ENCODE measurements around the gene RBM33. TPM values are rescaled to one million over a fixed set of nuclear protein-coding genes. Genes with fewer than 3 reads are reported as not detected.

Gene RBM33
- total and polyA plus RNA-seq, 8 donors, result 7.5 to 182 (median 60.5) TPM

DNA sequence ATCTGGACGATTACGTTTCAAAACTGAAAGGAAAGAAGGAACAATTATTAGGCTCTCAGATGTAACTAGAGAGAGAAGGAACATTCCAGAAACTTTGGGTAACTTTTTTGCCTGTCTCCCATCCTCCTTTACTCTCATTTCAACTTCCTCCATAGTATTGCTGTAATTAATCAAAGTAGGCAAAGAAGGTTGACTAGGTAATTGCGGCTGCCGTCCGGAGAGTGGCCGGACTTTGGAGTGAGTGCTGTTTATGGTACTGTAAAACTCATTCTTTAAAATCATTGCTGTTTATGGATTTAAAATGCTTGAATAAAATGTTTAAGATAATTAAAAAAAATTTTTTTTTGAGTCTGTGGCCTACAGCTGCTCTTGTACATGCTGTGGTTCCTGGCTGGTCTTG is 56.4 kb downstream of the RBM33 start:
- Histone ChIP-seq H3K4me3 (no peak overlapping the region), H3K27me3 (no peaks in the 10 kb centered on the region), H3K27ac (no peak overlapping the region), H3K9me3 (no peaks in the 10 kb centered on the region), H3K36me3 (peaks cover 17 to 50% (median 46%) of the 10 kb centered on the region in 4 donors), H3K4me1 (peaks cover 0 to 23% (median 11%) of the 10 kb centered on the region in 4 donors)
- TF ChIP-seq, protein P1, sequence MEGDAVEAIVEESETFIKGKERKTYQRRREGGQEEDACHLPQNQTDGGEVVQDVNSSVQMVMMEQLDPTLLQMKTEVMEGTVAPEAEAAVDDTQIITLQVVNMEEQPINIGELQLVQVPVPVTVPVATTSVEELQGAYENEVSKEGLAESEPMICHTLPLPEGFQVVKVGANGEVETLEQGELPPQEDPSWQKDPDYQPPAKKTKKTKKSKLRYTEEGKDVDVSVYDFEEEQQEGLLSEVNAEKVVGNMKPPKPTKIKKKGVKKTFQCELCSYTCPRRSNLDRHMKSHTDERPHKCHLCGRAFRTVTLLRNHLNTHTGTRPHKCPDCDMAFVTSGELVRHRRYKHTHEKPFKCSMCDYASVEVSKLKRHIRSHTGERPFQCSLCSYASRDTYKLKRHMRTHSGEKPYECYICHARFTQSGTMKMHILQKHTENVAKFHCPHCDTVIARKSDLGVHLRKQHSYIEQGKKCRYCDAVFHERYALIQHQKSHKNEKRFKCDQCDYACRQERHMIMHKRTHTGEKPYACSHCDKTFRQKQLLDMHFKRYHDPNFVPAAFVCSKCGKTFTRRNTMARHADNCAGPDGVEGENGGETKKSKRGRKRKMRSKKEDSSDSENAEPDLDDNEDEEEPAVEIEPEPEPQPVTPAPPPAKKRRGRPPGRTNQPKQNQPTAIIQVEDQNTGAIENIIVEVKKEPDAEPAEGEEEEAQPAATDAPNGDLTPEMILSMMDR (IDR thresholded peaks at IDR 0.05), result no peak
- TF ChIP-seq EP300 (IDR thresholded peaks at IDR 0.05) (no peak), POLR2A (IDR thresholded peaks at IDR 0.05) (no peak), POLR2AphosphoS5 (IDR thresholded peaks at IDR 0.05) (no peak)
- WGBS, 5 donors, result 84 to 96% (median 92%) methylated on average over 6 of the region's 6 CpGs
- intact Hi-C loops (cut with DNase I; ENCODE audit: low total_unique reads), result no loop called here
- DNase-seq, result peak in 1 of 2 donors; percentile 60

DNA sequence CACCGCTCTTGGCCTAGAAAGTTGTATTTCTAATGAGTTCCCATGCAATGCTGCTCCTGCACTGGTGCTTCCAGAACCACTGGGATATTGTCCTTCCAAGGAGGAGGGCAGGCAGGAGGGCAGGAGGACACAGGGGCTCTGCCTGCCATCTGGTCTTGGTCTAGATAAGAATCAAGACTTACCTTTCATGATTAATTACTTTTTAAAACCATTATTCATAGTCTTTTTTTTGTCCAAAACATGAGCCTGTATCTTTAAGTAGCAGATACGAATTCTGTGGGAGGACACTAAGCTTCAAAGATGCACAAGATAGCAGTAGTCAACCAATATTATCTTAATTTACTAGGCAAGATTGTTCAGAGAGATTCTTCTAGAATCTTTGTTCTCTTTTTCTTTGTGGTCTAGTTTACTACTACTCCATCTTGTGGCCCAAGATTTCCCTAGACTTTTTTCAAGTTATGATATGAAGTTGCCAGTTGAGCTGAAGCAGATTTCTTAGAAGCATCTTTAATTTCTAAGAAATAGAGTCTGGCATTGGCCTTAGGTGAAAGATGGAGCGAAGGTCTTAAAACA is 57.6 kb downstream of the RBM33 start:
- Histone ChIP-seq H3K9me3 (no peaks in the 10 kb centered on the region), H3K4me1 (peaks cover 0 to 23% (median 6%) of the 10 kb centered on the region in 4 donors), H3K36me3 (peaks cover 21 to 62% (median 58%) of the 10 kb centered on the region in 4 donors), H3K27ac (no peak overlapping the region), H3K4me3 (no peak overlapping the region), H3K27me3 (no peaks in the 10 kb centered on the region)
- no peak for DNase-seq
- no peak for TF ChIP-seq EP300 (IDR thresholded peaks at IDR 0.05)
- TF ChIP-seq POLR2AphosphoS5 (IDR thresholded peaks at IDR 0.05), result no peak
- TF ChIP-seq POLR2A (IDR thresholded peaks at IDR 0.05), result no peak
- TF ChIP-seq, protein P1 (IDR thresholded peaks at IDR 0.05), result no peak
- intact Hi-C loops (cut with DNase I; ENCODE audit: low total_unique reads), result no loop called here
- WGBS, 5 donors, result 92 to 94% (median 93%) methylated on average over 3 of the region's 3 CpGs

DNA sequence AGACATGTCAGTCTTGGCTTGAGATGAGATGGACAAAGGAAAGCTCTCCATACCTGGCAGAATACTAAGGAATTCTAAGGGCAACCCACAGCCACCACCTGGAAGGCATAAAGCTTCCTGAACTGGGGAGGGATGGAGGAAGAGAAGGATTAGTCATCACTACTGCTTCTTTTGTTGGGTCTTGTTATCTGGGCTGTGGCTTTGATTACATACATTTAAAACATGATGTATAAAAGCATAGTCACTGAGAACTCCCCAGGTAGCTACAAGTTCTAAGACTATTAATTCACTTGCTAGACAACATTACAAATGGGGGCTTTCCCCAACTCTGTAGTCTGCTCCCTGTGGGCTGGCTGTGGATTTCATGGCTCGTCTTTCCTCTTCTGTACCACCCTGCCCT is 58.2 kb downstream of the RBM33 start:
- Histone ChIP-seq H3K27me3 (no peaks in the 10 kb centered on the region), H3K4me1 (peaks cover 0 to 23% (median 6%) of the 10 kb centered on the region in 4 donors), H3K27ac (no peak overlapping the region), H3K4me3 (no peak overlapping the region), H3K36me3 (peaks cover 25 to 68% (median 63%) of the 10 kb centered on the region in 4 donors), H3K9me3 (no peaks in the 10 kb centered on the region)
- 69 to 87% (median 75%) methylated on average over 1 of the region's 1 CpG for WGBS, 5 donors
- DNase-seq, result peak in 1 of 2 donors; percentile 34
- TF ChIP-seq EP300 (IDR thresholded peaks at IDR 0.05) (no peak), POLR2A (IDR thresholded peaks at IDR 0.05) (no peak), POLR2AphosphoS5 (IDR thresholded peaks at IDR 0.05) (peak in 1 of 3 donors; percentile 42)
- TF ChIP-seq, protein P1 (IDR thresholded peaks at IDR 0.05), result no peak
- intact Hi-C loops (cut with DNase I; ENCODE audit: low total_unique reads), result no loop called here

DNA sequence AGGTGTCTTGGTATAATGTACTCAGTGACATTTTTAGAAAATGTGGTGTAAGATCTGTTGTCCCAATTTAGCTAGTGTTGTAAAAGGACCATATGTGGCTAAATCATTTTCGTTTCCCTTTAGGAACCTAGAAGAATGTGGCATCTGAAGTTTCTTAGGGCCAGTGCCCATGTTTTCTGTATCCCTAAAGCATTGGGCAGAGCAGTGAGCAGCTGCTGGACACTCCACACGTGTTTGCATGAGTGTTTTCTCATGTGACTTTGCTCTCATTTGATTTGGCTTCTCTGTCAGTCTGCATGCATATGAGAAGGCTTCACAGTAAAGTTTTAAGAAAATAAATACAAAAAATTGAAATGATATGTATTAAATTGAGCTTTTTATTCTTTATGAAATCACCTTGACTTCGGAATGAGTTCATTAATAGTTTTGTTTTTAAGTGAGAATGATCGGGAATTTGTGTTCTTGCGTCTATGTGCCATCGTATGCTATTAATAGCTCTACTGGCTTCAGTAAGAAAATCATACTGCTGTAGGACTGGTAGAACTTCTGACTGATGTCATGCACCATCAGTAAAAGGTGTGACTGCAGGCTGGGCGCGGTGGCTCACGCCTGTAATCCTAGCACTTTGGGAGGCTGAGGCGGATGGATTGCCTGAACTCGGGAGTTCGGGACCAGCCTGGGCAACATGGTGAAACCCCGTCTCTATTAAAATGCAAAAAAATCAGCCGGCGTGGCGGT is 61.3 kb downstream of the RBM33 start:
- H3K27ac ChIP-seq, result no peak overlapping the region
- H3K4me1 ChIP-seq, result peaks cover 0 to 14% (median 2%) of the 10 kb centered on the region in 4 donors
- 92 to 95% (median 94%) methylated on average over 16 of the region's 16 CpGs for WGBS, 5 donors
- DNase-seq, result no peak
- intact Hi-C loops (cut with DNase I; ENCODE audit: low total_unique reads), result no loop called here
- H3K27me3 ChIP-seq, result no peaks in the 10 kb centered on the region
- H3K9me3 ChIP-seq, result no peaks in the 10 kb centered on the region
- TF ChIP-seq EP300 (IDR thresholded peaks at IDR 0.05) (no peak), POLR2A (IDR thresholded peaks at IDR 0.05) (no peak), POLR2AphosphoS5 (IDR thresholded peaks at IDR 0.05) (no peak)
- TF ChIP-seq, protein P1 (IDR thresholded peaks at IDR 0.05), result no peak
- peaks cover 34 to 98% (median 92%) of the 10 kb centered on the region in 4 donors for H3K36me3 ChIP-seq
- no peak overlapping the region for H3K4me3 ChIP-seq
